Cardiac fibroblast (primary cell): Measurements from ENCODE around the gene GID4.

Experiments used
- DNase-seq, 2 donors: peaks; one replicate each; pipeline versions ENCODE4 v3.0.0 to v3.0.0-alpha.2; 2010; ENCODE audit warnings: low read depth in 2 of 2
- H3K4me3 ChIP-seq, 2 donors: replicated peaks in 1 of 2; 1 replicate in 1 of 2; 2 replicates in 1 of 2; pipeline ENCODE4 v1.5.1; 2011; ENCODE audit warnings: low read depth in 2 of 2, low read length in 2 of 2, mild to moderate bottlenecking in 2 of 2, moderate library complexity in 1 of 2
- CTCF ChIP-seq: IDR thresholded peaks from one replicate; pipeline ENCODE4 v1.5.1; 2011; ENCODE audit warnings: low read depth, mild to moderate bottlenecking, low read length, inconsistent platforms

GID4 gene

GRCh38 chr17:18110636-18111145 lies 71.5 kb downstream of the GID4 start:
- no peak overlapping the region for H3K4me3 ChIP-seq
- DNase-seq, result no peak
- TF ChIP-seq CTCF, result no peak

GRCh38 chr17:18111330-18111971 lies 72.2 kb downstream of the GID4 start:
- no peak overlapping the region for H3K4me3 ChIP-seq
- DNase-seq, result no peak
- no peak for TF ChIP-seq CTCF

- TF ChIP-seq CTCF, result no peak
- no peak overlapping the region for H3K4me3 ChIP-seq
- no peak for DNase-seq
Measured at GRCh38 chr17:18115517-18115916, 76.3 kb downstream of the GID4 start.

- no peak for TF ChIP-seq CTCF
Measured at GRCh38 chr17:18116078-18116477, 76.9 kb downstream of the GID4 start.

GRCh38 chr17:18117533-18117932 lies 78.3 kb downstream of the GID4 start:
- no peak overlapping the region for H3K4me3 ChIP-seq
- no peak for TF ChIP-seq CTCF
- DNase-seq, result no peak

More at GRCh38 chr17:18116078-18116477, 76.9 kb downstream of the GID4 start:
- no peak for DNase-seq
- H3K4me3 ChIP-seq, result no peak overlapping the region
